Measurements from ENCODE around the gene CLIP4.

GRCh38 chr2:29106980-29107388 is 8.2 kb upstream of the CLIP4 start:
- TF ChIP-seq POLR2A (IDR thresholded peaks at IDR 0.05; ENCODE audit: low read depth, low read length) (no peak), RELA (IDR thresholded peaks at IDR 0.05; ENCODE audit: borderline replicate concordance, partially characterized antibody) (no peak), TAF1 (IDR thresholded peaks at IDR 0.05; ENCODE audit: borderline replicate concordance, low read depth, low read length) (no peak), IRF3 (IDR thresholded peaks at IDR 0.05) (no peak), CTCF (IDR thresholded peaks at IDR 0.05 in 2 of 3, conservative IDR thresholded peaks at IDR 0.05 in 1 of 3; ENCODE audit: control insufficient read depth in 2 of 3, extremely low read depth in 1 of 3, insufficient read depth in 1 of 3, low read depth in 3 of 3, low read length in 3 of 3) (no peak), EZH2 (IDR thresholded peaks at IDR 0.05; ENCODE audit: borderline replicate concordance, control insufficient read depth, low read depth, low read length) (no peak), USF2 (IDR thresholded peaks at IDR 0.05; ENCODE audit: borderline replicate concordance, low read depth, low read length) (no peak), SKIL (IDR thresholded peaks at IDR 0.05; ENCODE audit: low read depth, poor library complexity, severe bottlenecking) (no peak)

All from GM12878 (cell line).